GM12878 (cell line): ENCODE results near the gene AFAP1. TPM values are rescaled to one million over a fixed set of nuclear protein-coding genes. Genes with fewer than 3 reads are reported as not detected.

Experiments
- ATAC-seq: fragments of 200-7000 bp; cut with Tn5 transposase; 3 replicates; pipeline ENCODE4 v1.9.1; 2020; ENCODE audit warnings: mild to moderate bottlenecking, moderate library complexity
- BruUV-seq: library from RNA; stranded (reverse); fragments of 400-500 nt; replicated peaks from 2 replicates; lab custom pipeline; 2021; lab: Mats Ljungman, UMichigan
- CTCF ChIA-PET: fragments of 300-600 bp; sonication (Branson Sonifier 250); formaldehyde crosslinking; extraction: SDS; loops from one replicate; lab custom pipeline; 2021; ENCODE audit warnings: inconsistent platforms; lab: Yijun Ruan, JAX
- POLR2A ChIA-PET: fragments of 350-600 bp; formaldehyde crosslinking; extraction: SDS; loops from one replicate; lab custom pipeline; 2021; ENCODE audit warnings: inconsistent platforms; lab: Charles Lee
- RAD21 ChIA-PET: fragments of 300-600 bp; sonication (Branson Sonifier 250); formaldehyde crosslinking; loops from one replicate; lab custom pipeline; 2023; ENCODE audit warnings: antibody characterized with exemption; ENCODE audit not compliant: unreplicated experiment; lab: Charles Lee
- SMC1A ChIA-PET: fragments of 300-600 bp; sonication (Branson Sonifier 250); formaldehyde crosslinking; loops from one replicate; lab custom pipeline; 2023; ENCODE audit not compliant: unreplicated experiment, uncharacterized antibody; lab: Charles Lee
- DNase-seq: peaks from one replicate; pipeline ENCODE4 v3.0.0-alpha.2; 2011; ENCODE audit warnings: low read depth, low spot score
- FAIRE-seq: peaks from 3 replicates; lab custom pipeline; 2011; peaks lifted over from hg19 to GRCh38; lab: Jason Lieb, UNC
- H2AFZ ChIP-seq: 2 replicates; pipeline ENCODE4 v1.6.0; 2011; ENCODE audit warnings: low read depth, low read length, control low read depth; ENCODE audit not compliant: control insufficient read depth
- H3K27ac ChIP-seq: 2 replicates; pipeline ENCODE4 v1.5.1; 2011; ENCODE audit warnings: control low read depth; ENCODE audit not compliant: control insufficient read depth, insufficient read depth
- H3K27me3 ChIP-seq, 2 experiments: replicated peaks in 1 of 2; 2 replicates each; pipeline versions ENCODE4 v1.6.0 to v1.6.1; 2011; ENCODE audit warnings: low read length in 1 of 2; ENCODE audit not compliant: control insufficient read depth in 2 of 2, insufficient read depth in 2 of 2
- H3K36me3 ChIP-seq, 2 experiments: 2 replicates each; pipeline ENCODE4 v1.5.1; 2011; ENCODE audit warnings: low read length in 1 of 2; ENCODE audit not compliant: control insufficient read depth in 2 of 2, insufficient read depth in 2 of 2
- H3K4me1 ChIP-seq: 2 replicates; pipeline ENCODE4 v1.6.1; 2011; ENCODE audit warnings: mild to moderate bottlenecking, low read length, moderate library complexity, mixed read lengths; ENCODE audit not compliant: control insufficient read depth, insufficient read depth
- H3K4me2 ChIP-seq: 2 replicates; pipeline ENCODE4 v1.6.0; 2011; ENCODE audit warnings: control low read depth; ENCODE audit not compliant: control insufficient read depth, insufficient read depth
- H3K4me3 ChIP-seq: fragments of 200-600 bp; sonication (generic); 2 replicates; pipeline ENCODE4 v1.5.1; 2016
- H3K79me2 ChIP-seq: 2 replicates; pipeline ENCODE4 v1.6.0; 2011; ENCODE audit warnings: low read length; ENCODE audit not compliant: control insufficient read depth, insufficient read depth
- H3K9ac ChIP-seq: 2 replicates; pipeline ENCODE4 v1.8.0; 2011; ENCODE audit warnings: low read length, control low read depth, mixed read lengths; ENCODE audit not compliant: control insufficient read depth, insufficient read depth
- H3K9me3 ChIP-seq: replicated peaks from 3 replicates; pipeline ENCODE4 v1.5.1; 2011; ENCODE audit warnings: mild to moderate bottlenecking, low read length; ENCODE audit not compliant: control insufficient read depth, insufficient read depth
- H4K20me1 ChIP-seq: 2 replicates; pipeline ENCODE4 v1.6.0; 2011; ENCODE audit not compliant: control insufficient read depth, insufficient read depth
- ASH2L ChIP-seq: fragments of 300-600, 200-600 bp; sonication (generic); IDR thresholded peaks from 2 replicates; pipeline ENCODE4 v1.6.1; 2017; ENCODE audit warnings: low read depth, mild to moderate bottlenecking, borderline replicate concordance
- BCL11A ChIP-seq: IDR thresholded peaks from 2 replicates; pipeline ENCODE4 v1.6.1; 2011; ENCODE audit warnings: low read depth, low read length
- CHD1 ChIP-seq: IDR thresholded peaks from 2 replicates; pipeline ENCODE4 v1.6.1; 2012; ENCODE audit warnings: low read depth, low read length, improper control_type of control experiment
- ELK1 ChIP-seq: IDR thresholded peaks from 2 replicates; pipeline ENCODE4 v1.6.1; 2012; ENCODE audit warnings: low read depth, low read length, improper control_type of control experiment
- HCFC1 ChIP-seq: fragments of 150-350 bp; IDR thresholded peaks from 2 replicates; pipeline ENCODE4 v1.6.1; 2014; ENCODE audit warnings: low read length
- HDGF ChIP-seq: fragments of 450-650 bp; IDR thresholded peaks from 2 replicates; pipeline ENCODE4 v1.6.1; 2016; ENCODE audit warnings: antibody characterized with exemption
- JUND ChIP-seq: IDR thresholded peaks from 2 replicates; pipeline ENCODE4 v1.6.1; 2012; ENCODE audit warnings: low read depth, mild to moderate bottlenecking, low read length, improper control_type of control experiment, moderate library complexity
- KDM1A ChIP-seq: fragments of 200-600 bp; sonication (generic); IDR thresholded peaks from 2 replicates; pipeline ENCODE4 v1.6.1; 2016; ENCODE audit warnings: borderline replicate concordance
- MTA3 ChIP-seq: IDR thresholded peaks from 2 replicates; pipeline ENCODE4 v1.6.1; 2012; ENCODE audit warnings: low read length, inconsistent platforms, borderline replicate concordance
- MYB ChIP-seq: fragments of 150-350 bp; IDR thresholded peaks from 2 replicates; pipeline ENCODE4 v1.6.1; 2014; ENCODE audit warnings: mild to moderate bottlenecking, low read depth, low read length, borderline replicate concordance
- NKRF ChIP-seq: fragments of 450-650 bp; conservative IDR thresholded peaks from 2 replicates; pipeline ENCODE4 v1.6.1; 2017; ENCODE audit warnings: mild to moderate bottlenecking, moderate library complexity
- PKNOX1 ChIP-seq: fragments of 450-650 bp; IDR thresholded peaks from 2 replicates; pipeline ENCODE4 v1.6.1; 2016; ENCODE audit warnings: mild to moderate bottlenecking
- RBBP5 ChIP-seq: fragments of 200-600 bp; sonication (generic); conservative IDR thresholded peaks from 2 replicates; pipeline ENCODE4 v1.6.1; 2016
- RUNX3 ChIP-seq: IDR thresholded peaks from 2 replicates; pipeline ENCODE4 v1.6.1; 2012; ENCODE audit warnings: low read length, inconsistent platforms
- STAT1 ChIP-seq: fragments of 450-650 bp; conservative IDR thresholded peaks from 2 replicates; pipeline ENCODE4 v1.6.1; 2014; ENCODE audit warnings: antibody characterized with exemption, mild to moderate bottlenecking
- TCF7 ChIP-seq: IDR thresholded peaks from 2 replicates; pipeline ENCODE4 v1.6.1; 2014; ENCODE audit warnings: antibody characterized with exemption, borderline replicate concordance
- WGBS: methylation state at CpG from one replicate; pipeline ENCODE4 v1.1.6; 2016; ENCODE audit warnings: low lambda C conversion rate; ENCODE audit not compliant: insufficient replicate concordance, insufficient coverage; ENCODE audit errors: missing lambda C conversion rate; 5-methylcytosine and 5-hydroxymethylcytosine counted together
- in situ Hi-C: fragments of 300-500 bp; cut with MboI; formaldehyde crosslinking; loops from 9 replicates; pipeline ENCODE4 v1.14.3; 2018; ENCODE audit warnings: mixed read lengths
- intact Hi-C: fragments of 100-400 bp; cut with micrococcal nuclease; formaldehyde crosslinking; loops from one replicate; pipeline ENCODE4 v1.14.2; 2022; ENCODE audit not compliant: unreplicated experiment
- polyA plus RNA-seq, 11 experiments: library from polyadenylated mRNA; depleted of rRNA in 4 of 11; unstranded in 6 of 11; stranded (reverse) in 5 of 11; fragments of >200 nt; fragmentation: Nextera tagmentation in 4 of 11; fragmentation: Illumina TruSeq in 1 of 11; extraction: Ambion mirVana in 4 of 11; extraction: Trizol in 1 of 11; gene quantifications; 1 replicate in 1 of 11; 2 replicates in 10 of 11; pipeline versions ENCODE4 v1.2.1 to v1.2.3, GENCODE V29; 2011 to 2016; ENCODE audit warnings: inconsistent platforms in 2 of 11, missing spikeins in 2 of 11, low read depth in 1 of 11
- total RNA-seq, 4 experiments: library from RNA; depleted of rRNA in 3 of 4; stranded (reverse); fragments of >200 nt in 3 of 4; fragmentation: Illumina TruSeq in 1 of 4; extraction: Trizol in 1 of 4; gene quantifications; 2 replicates each; pipeline versions ENCODE4 v1.2.1 to v1.2.3, GENCODE V29; 2013 to 2021

Gene AFAP1
- total and polyA plus RNA-seq, 10 of the 15 experiments (the other 5 are each of a cell fraction or from before 2014, with no cell fraction given) = 0.02 to 0.23 (median 0.09) TPM; not detected in 1

GRCh38 chr4:7738458-7739076 lies 201.1 kb downstream of the AFAP1 start:
- H3K27ac ChIP-seq = no peak overlapping the region
- no peak for FAIRE-seq
- SMC1A ChIA-PET = no interaction called here
- no peak overlapping the region for H2AFZ ChIP-seq
- no TSS peak for BruUV-seq
- CTCF ChIA-PET = no interaction called here
- DNase-seq = no peak
- no peaks in the 10 kb centered on the region for H3K9me3 ChIP-seq
- TF ChIP-seq KDM1A (no peak), NKRF (no peak), TCF7 (no peak), BCL11A (no peak), PKNOX1 (no peak), JUND (no peak), HDGF (no peak), STAT1 (no peak), MTA3 (no peak), RUNX3 (no peak), CHD1 (no peak), RBBP5 (no peak), MYB (no peak), ELK1 (no peak), ASH2L (no peak), HCFC1 (no peak)
- H4K20me1 ChIP-seq = no peaks in the 10 kb centered on the region
- peaks cover 3% of the 10 kb centered on the region for H3K4me1 ChIP-seq
- no peak overlapping the region for H3K4me2 ChIP-seq
- no peaks in the 10 kb centered on the region; a peak in 2 of 4 replicates for H3K27me3 ChIP-seq
- POLR2A ChIA-PET = no interaction called here
- in situ Hi-C loops (no loop called here), intact Hi-C loops (no loop called here)
- no peak overlapping the region for H3K9ac ChIP-seq
- H3K36me3 ChIP-seq = no peaks in the 10 kb centered on the region
- H3K79me2 ChIP-seq = no peaks in the 10 kb centered on the region
- no peak for ATAC-seq
- whole genome bisulfite sequencing = 78% methylated on average over 32 of the region's 32 CpGs
- H3K4me3 ChIP-seq = no peak overlapping the region
- RAD21 ChIA-PET = no interaction called here
